ENCODE results near the gene DLG2. TPM values are rescaled to one million over a fixed set of nuclear protein-coding genes. Genes with fewer than 3 reads are reported as not detected.

Gene DLG2
- polyA plus RNA-seq, 1 donor: 9.6 TPM

GRCh38 chr11:83682611-83682973 lies 1944.6 kb downstream of the DLG2 start:
- DNase-seq (ENCODE audit: low read depth): no peak

- no peak for DNase-seq (ENCODE audit: low read depth)
Measured at GRCh38 chr11:83681906-83682610, 1945.1 kb downstream of the DLG2 start.

- no peak for DNase-seq (ENCODE audit: low read depth)
Measured at GRCh38 chr11:83681031-83681781, 1945.9 kb downstream of the DLG2 start.

- DNase-seq (ENCODE audit: low read depth): no peak
Measured at GRCh38 chr11:83680321-83680720, 1946.8 kb downstream of the DLG2 start.

GRCh38 chr11:83678831-83679584 lies 1948.1 kb downstream of the DLG2 start:
- no peak for DNase-seq (ENCODE audit: low read depth)

- DNase-seq (ENCODE audit: low read depth): no peak
Measured at GRCh38 chr11:83677730-83678129, 1949.4 kb downstream of the DLG2 start.

- no peak for DNase-seq (ENCODE audit: low read depth)
Measured at GRCh38 chr11:83676056-83676601, 1951.0 kb downstream of the DLG2 start.

- no peak for DNase-seq (ENCODE audit: low read depth)
Measured at GRCh38 chr11:83674102-83674896, 1952.8 kb downstream of the DLG2 start.

- DNase-seq (ENCODE audit: low read depth): no peak
Measured at GRCh38 chr11:83671289-83671688, 1955.9 kb downstream of the DLG2 start.

- no peak for DNase-seq (ENCODE audit: low read depth)
Measured at GRCh38 chr11:83666149-83666548, 1961.0 kb downstream of the DLG2 start.

GRCh38 chr11:83663988-83664387 lies 1963.2 kb downstream of the DLG2 start:
- DNase-seq (ENCODE audit: low read depth): no peak

- DNase-seq (ENCODE audit: low read depth): no peak
Measured at GRCh38 chr11:83663446-83663845, 1963.7 kb downstream of the DLG2 start.

GRCh38 chr11:83662494-83662893 lies 1964.7 kb downstream of the DLG2 start:
- no peak for DNase-seq (ENCODE audit: low read depth)

- no peak for DNase-seq (ENCODE audit: low read depth)
Measured at GRCh38 chr11:83661491-83662350, 1965.4 kb downstream of the DLG2 start.

GRCh38 chr11:83659466-83659865 lies 1967.7 kb downstream of the DLG2 start:
- no peak for DNase-seq (ENCODE audit: low read depth)

GRCh38 chr11:83656796-83657330 lies 1970.3 kb downstream of the DLG2 start:
- DNase-seq (ENCODE audit: low read depth): no peak

- DNase-seq (ENCODE audit: low read depth): no peak
Measured at GRCh38 chr11:83655976-83656375, 1971.2 kb downstream of the DLG2 start.

GRCh38 chr11:83649528-83649855 lies 1977.7 kb downstream of the DLG2 start:
- DNase-seq (ENCODE audit: low read depth): no peak

- no peak for DNase-seq (ENCODE audit: low read depth)
Measured at GRCh38 chr11:83648610-83649527, 1978.3 kb downstream of the DLG2 start.
